Suprapubic skin (tissue), 4 donors: Measurements from ENCODE around the gene C19orf25. TPM values are rescaled to one million over a fixed set of nuclear protein-coding genes. Genes with fewer than 3 reads are reported as not detected.
A peak's percentile ranks its signal among the peaks of the same experiment; 100 is the strongest.

ENCODE experiments used
- DNase-seq, 2 donors: peaks; one replicate each; pipeline ENCODE4 v3.0.0-alpha.2; 2019; ENCODE audit warnings: low spot score in 2 of 2
- H3K27ac ChIP-seq: fragments of 200-600 bp; sonication (generic); one replicate; pipeline ENCODE4 v1.5.1; 2019
- H3K27me3 ChIP-seq: fragments of 200-600 bp; sonication (generic); one replicate; pipeline ENCODE4 v1.5.1; 2019
- H3K36me3 ChIP-seq: fragments of 200-600 bp; sonication (generic); one replicate; pipeline ENCODE4 v1.5.1; 2019
- H3K4me1 ChIP-seq: fragments of 200-600 bp; sonication (generic); one replicate; pipeline ENCODE4 v1.5.1; 2019
- H3K4me3 ChIP-seq: fragments of 200-600 bp; sonication (generic); one replicate; pipeline ENCODE4 v1.5.1; 2019; ENCODE audit warnings: mild to moderate bottlenecking
- H3K9me3 ChIP-seq: fragments of 200-600 bp; sonication (generic); one replicate; pipeline ENCODE4 v1.5.1; 2019
- CTCF ChIP-seq, 2 donors: fragments of 200-600 bp in 1 of 2; fragments of 450-650 bp in 1 of 2; sonication (generic) in 1 of 2; IDR thresholded peaks; one replicate each; pipeline ENCODE4 v1.5.1; 2016 to 2019; ENCODE audit warnings: antibody characterized with exemption in 2 of 2, mild to moderate bottlenecking in 1 of 2, moderate library complexity in 1 of 2
- EP300 ChIP-seq: sonication (generic); formaldehyde crosslinking; IDR thresholded peaks from one replicate; pipeline ENCODE4 v1.6.1; 2017; ENCODE audit warnings: antibody characterized with exemption
- POLR2A ChIP-seq, 2 donors: fragments of 450-650 bp; IDR thresholded peaks; one replicate each; pipeline ENCODE4 v1.6.1; 2017; ENCODE audit warnings: antibody characterized with exemption in 2 of 2, mild to moderate bottlenecking in 2 of 2, moderate library complexity in 2 of 2
- POLR2AphosphoS5 ChIP-seq, 3 donors: sonication (generic); formaldehyde crosslinking; IDR thresholded peaks; one replicate each; pipeline ENCODE4 v1.6.1; 2017; ENCODE audit warnings: antibody characterized with exemption in 3 of 3
- WGBS: methylation state at CpG from one replicate; pipeline ENCODE4 v1.1.5; 2018; 5-methylcytosine and 5-hydroxymethylcytosine counted together
- total RNA-seq, 4 donors: library from RNA; depleted of rRNA; stranded (reverse); fragments of >200 nt; gene quantifications; one replicate each; pipeline ENCODE4 v1.1.0, GENCODE V29; 2016

C19orf25 gene
- total RNA-seq, 4 donors from 2014 or later, result 25.1 to 41.2 (median 36.4) TPM

DNA sequence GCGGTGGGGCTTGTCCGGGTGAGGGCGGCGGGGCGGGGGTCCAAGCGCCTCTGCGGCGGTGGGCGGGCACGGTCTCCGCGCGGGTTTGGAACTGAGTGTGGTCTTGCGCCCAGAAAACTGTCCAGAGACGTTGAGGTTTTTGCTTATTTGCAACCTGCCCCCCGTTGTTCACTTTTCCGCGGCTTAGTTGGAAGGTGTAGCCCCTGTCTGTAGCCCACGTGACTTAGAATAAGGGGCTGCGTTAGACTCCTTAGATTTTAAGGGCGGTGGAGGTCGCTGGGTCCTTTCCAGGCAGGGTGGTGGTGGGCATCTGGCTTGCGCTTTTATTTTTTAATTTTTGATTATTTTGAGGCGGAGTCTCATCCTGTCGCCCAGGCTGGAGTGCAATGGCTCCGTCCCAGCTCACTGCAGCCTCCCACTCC is 40.1 kb downstream of the C19orf25 start:
- peak overlapping the region; percentile 58 for H3K4me3 ChIP-seq
- TF ChIP-seq EP300 (no peak), POLR2AphosphoS5 (IDR thresholded peaks at IDR 0.05) (no peak), POLR2A (IDR thresholded peaks at IDR 0.05) (no peak), CTCF (IDR thresholded peaks at IDR 0.05) (no peak)
- 1% methylated on average over 11 of the region's 26 CpGs for WGBS
- no peak for DNase-seq
- H3K27ac ChIP-seq, result peak overlapping the region; percentile 83
- peaks cover 50% of the 10 kb centered on the region for H3K36me3 ChIP-seq
- peaks cover 35% of the 10 kb centered on the region for H3K4me1 ChIP-seq
- H3K27me3 ChIP-seq, result no peaks in the 10 kb centered on the region
- no peaks in the 10 kb centered on the region for H3K9me3 ChIP-seq

GRCh38 chr19:1438035-1438932 is 40.7 kb downstream of the C19orf25 start, which contains the start of gene RPS15:
TSS of gene RPS15 (plus strand) at chr19:1438396. CDS start at chr19:1438426, 30 bp downstream.
- 1% methylated on average over 54 of the region's 100 CpGs for WGBS
- Histone ChIP-seq H3K4me3 (peak within 1 kb of the TSS; percentile 58), H3K27me3 (no peaks in the 10 kb centered on the region), H3K27ac (peak within 1 kb of the TSS; percentile 83), H3K9me3 (no peaks in the 10 kb centered on the region), H3K4me1 (peaks cover 30% of the 10 kb centered on the region), H3K36me3 (peaks cover 56% of the 10 kb centered on the region)
- peak; percentile 96 to 98 for DNase-seq
- peak; percentile 83 to 97 for TF ChIP-seq CTCF (IDR thresholded peaks at IDR 0.05)
- peak; percentile 78 to 91 for TF ChIP-seq POLR2A (IDR thresholded peaks at IDR 0.05)
- TF ChIP-seq POLR2AphosphoS5 (IDR thresholded peaks at IDR 0.05), result peak; percentile 87 to 99 (median 98)
- no peak for TF ChIP-seq EP300

DNA sequence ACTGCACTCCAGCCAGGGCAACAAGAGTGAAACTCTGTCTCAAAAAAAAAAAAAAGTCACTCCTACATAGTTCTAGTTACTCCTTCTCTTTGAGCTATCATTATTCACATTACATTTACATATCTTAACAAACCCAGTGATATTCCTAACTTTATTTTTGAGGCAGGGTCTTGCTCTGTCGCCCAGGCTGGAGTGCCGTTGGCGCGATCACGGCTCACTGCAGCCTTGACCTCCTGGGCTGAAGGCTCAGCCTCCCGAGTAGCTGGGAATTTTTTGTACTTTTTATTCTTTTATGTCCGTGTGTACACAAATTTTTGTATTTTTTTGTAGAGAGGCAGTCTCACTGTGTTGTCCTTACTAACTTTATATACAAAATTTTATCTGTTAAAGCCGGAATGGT is 41.4 kb downstream of the C19orf25 start:
- TF ChIP-seq POLR2A (IDR thresholded peaks at IDR 0.05) (no peak), EP300 (no peak)
- peaks cover 30% of the 10 kb centered on the region for H3K4me1 ChIP-seq
- no peak overlapping the region for H3K4me3 ChIP-seq
- no peak overlapping the region for H3K27ac ChIP-seq
- 58% methylated on average over 8 of the region's 8 CpGs for WGBS
- DNase-seq, result no peak
- H3K27me3 ChIP-seq, result no peaks in the 10 kb centered on the region
- no peaks in the 10 kb centered on the region for H3K9me3 ChIP-seq
- H3K36me3 ChIP-seq, result peaks cover 63% of the 10 kb centered on the region

DNA sequence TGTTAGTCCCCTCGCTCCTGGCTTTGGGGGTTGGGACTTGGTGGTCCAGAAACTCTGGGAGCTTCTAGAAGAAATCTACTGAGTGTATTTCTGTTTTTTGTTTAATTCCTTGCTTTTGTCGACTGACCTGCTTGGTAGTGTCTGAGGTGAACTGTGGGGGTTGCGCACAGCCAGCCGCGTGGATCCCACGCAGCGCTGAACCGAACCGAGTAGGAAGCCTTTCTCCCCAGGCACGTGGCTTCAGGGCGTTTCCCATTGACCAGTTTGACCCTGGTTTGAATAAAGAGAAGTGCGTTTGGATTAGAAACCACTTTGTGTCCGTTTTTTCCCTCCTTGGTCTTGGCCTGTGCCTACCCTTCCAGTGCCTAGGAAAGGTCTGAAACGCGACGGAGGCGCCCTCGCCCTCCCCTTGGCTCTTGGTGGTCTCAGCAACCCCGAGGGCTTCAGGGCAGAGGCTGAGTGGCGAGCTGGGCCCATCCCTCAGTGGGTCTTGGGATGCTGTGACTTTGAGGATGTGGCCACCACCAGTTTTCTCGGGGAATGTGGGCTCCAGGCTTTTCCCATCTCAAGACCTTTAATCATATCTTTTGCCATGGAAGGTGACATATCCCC is 43.5 kb downstream of the C19orf25 start:
- no peak for DNase-seq
- Histone ChIP-seq H3K27me3 (no peaks in the 10 kb centered on the region), H3K4me3 (no peak overlapping the region), H3K4me1 (peaks cover 23% of the 10 kb centered on the region), H3K36me3 (peaks cover 63% of the 10 kb centered on the region), H3K27ac (no peak overlapping the region), H3K9me3 (no peaks in the 10 kb centered on the region)
- 86% methylated on average over 21 of the region's 21 CpGs for WGBS
- TF ChIP-seq POLR2A (IDR thresholded peaks at IDR 0.05), result no peak

DNA sequence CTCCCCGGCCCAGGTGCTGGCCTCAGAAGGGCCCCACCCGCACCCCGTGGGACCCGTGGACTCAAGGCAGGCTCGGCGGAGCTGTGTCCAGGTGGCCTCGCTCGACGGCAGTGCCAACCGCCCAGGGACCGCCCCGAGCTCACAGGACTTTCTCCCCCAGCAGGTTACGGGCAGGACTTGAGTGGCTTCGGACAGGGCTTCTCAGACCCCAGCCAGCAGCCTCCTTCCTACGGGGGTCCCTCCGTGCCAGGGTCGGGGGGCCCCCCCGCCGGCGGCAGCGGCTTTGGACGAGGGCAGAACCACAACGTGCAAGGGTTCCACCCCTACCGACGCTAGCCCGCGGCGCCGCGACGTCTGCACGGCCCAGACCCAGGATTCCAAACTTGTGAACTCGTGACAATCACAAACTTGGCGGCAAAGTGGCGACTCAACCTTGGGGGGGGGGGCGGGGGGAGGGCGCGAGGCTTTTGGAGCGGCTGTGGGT is 44.4 kb downstream of the C19orf25 start:
- DNase-seq, result no peak
- Histone ChIP-seq H3K4me3 (no peak overlapping the region), H3K4me1 (peaks cover 14% of the 10 kb centered on the region), H3K27ac (no peak overlapping the region), H3K9me3 (no peaks in the 10 kb centered on the region), H3K27me3 (no peaks in the 10 kb centered on the region), H3K36me3 (peaks cover 63% of the 10 kb centered on the region)
- TF ChIP-seq EP300 (no peak), POLR2A (IDR thresholded peaks at IDR 0.05) (no peak), POLR2AphosphoS5 (IDR thresholded peaks at IDR 0.05) (no peak), CTCF (IDR thresholded peaks at IDR 0.05) (no peak)
- WGBS, result 86% methylated on average over 19 of the region's 39 CpGs

DNA sequence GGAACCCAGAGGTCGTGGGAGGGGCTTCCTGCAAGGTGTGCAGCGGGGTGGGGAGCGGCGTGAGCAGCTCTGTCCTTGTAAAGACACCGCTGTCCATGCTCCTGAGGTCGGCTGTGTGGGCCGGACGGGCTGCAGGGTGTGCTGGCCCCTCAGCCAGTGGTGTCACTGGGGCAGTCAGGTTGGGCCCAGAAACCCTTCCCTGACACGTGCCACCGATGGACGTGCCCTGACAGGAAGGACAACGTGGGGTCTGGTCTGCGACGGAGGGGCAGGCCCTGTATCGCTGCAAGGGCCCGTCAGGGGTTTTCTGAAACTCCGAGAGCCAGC is 45.0 kb downstream of the C19orf25 start:
- TF ChIP-seq POLR2A (IDR thresholded peaks at IDR 0.05) (no peak), CTCF (IDR thresholded peaks at IDR 0.05) (no peak), EP300 (no peak), POLR2AphosphoS5 (IDR thresholded peaks at IDR 0.05) (no peak)
- H3K4me1 ChIP-seq, result peaks cover 12% of the 10 kb centered on the region
- H3K9me3 ChIP-seq, result no peaks in the 10 kb centered on the region
- H3K27me3 ChIP-seq, result no peaks in the 10 kb centered on the region
- WGBS, result 91% methylated on average over 4 of the region's 17 CpGs
- peaks cover 67% of the 10 kb centered on the region for H3K36me3 ChIP-seq
- no peak for DNase-seq
- H3K4me3 ChIP-seq, result no peak overlapping the region
- H3K27ac ChIP-seq, result no peak overlapping the region
